Psoas muscle (tissue), 8 donors: ENCODE results near the gene PCLO. TPM values are rescaled to one million over a fixed set of nuclear protein-coding genes. Genes with fewer than 3 reads are reported as not detected.

Experiments used
- ATAC-seq, 4 donors: fragments of 200-7000 bp; cut with Tn5 transposase; one replicate each; pipeline ENCODE4 v1.9.1; 2020; ENCODE audit warnings: moderate library complexity in 3 of 4, mild to moderate bottlenecking in 2 of 4
- DNase-seq, 2 donors: peaks; one replicate each; pipeline ENCODE4 v3.0.0-alpha.2; 2020
- H3K27ac ChIP-seq: fragments of 200-600 bp; one replicate; pipeline ENCODE4 v1.8.0; 2022
- H3K27me3 ChIP-seq, 3 donors: fragments of 200-600 bp in 1 of 3; one replicate each; pipeline versions ENCODE4 v1.6.1 to v1.8.0; 2013 to 2022; ENCODE audit warnings: low read length in 2 of 3, mild to moderate bottlenecking in 2 of 3, moderate library complexity in 1 of 3; ENCODE audit not compliant: insufficient read depth in 3 of 3
- H3K36me3 ChIP-seq, 2 donors: fragments of 200-600 bp in 1 of 2; one replicate each; pipeline versions ENCODE4 v1.6.1 to v1.8.0; 2013 to 2022; ENCODE audit warnings: low read depth in 1 of 2, mild to moderate bottlenecking in 1 of 2, moderate library complexity in 1 of 2; ENCODE audit not compliant: insufficient read depth in 1 of 2
- H3K4me1 ChIP-seq: fragments of 200-600 bp; one replicate; pipeline ENCODE4 v1.8.0; 2022
- H3K4me3 ChIP-seq: fragments of 200-600 bp; one replicate; pipeline ENCODE4 v1.8.0; 2022; ENCODE audit warnings: mild to moderate bottlenecking
- H3K9me3 ChIP-seq: fragments of 200-600 bp; one replicate; pipeline ENCODE4 v1.8.0; 2022
- CTCF ChIP-seq: fragments of 200-600 bp; IDR thresholded peaks from one replicate; pipeline ENCODE4 v1.8.0; 2022; ENCODE audit warnings: antibody characterized with exemption
- WGBS, 3 donors: extraction: QIAGEN DNeasy Blood & Tissue Kit; methylation state at CpG; one replicate each; pipeline versions ENCODE4 v1.1.6 to v1.1.7; 2013; 5-methylcytosine and 5-hydroxymethylcytosine counted together
- intact Hi-C, 2 donors: fragments of 100-400 bp; cut with DNase I; formaldehyde crosslinking; loops; one replicate each; pipeline versions ENCODE4 v1.11.0 to v1.14.2; 2022
- polyA plus RNA-seq, 3 donors: library from polyadenylated mRNA; stranded (reverse); fragments of 200-250 nt; gene quantifications; one replicate each; pipeline ENCODE4 v1.2.3, GENCODE V29; 2013
- total RNA-seq, 4 donors: library from RNA; stranded (reverse); fragmentation: NEBNext Ultra II Directional in 2 of 4; extraction: Animal tissue kit (Norgen Biotek cat#: 25700) in 2 of 4; gene quantifications; one replicate each; pipeline versions ENCODE4 v1.2.1 to v1.2.4, GENCODE V29; 2021 to 2023
- donor health status: healthy with polysubstance abuse.
- donor health status: DM: no; HTN: no; CAD: no; lungs with moderate emphysema.
- donor health status: Bipolar disorder and iron deficiency.
- donor health status: healthy.
- donor health status: DM: yes; HTN: yes; CAD: no.
- donor health status: DM: no; HTN: no; CAD: no.
- donor health status: DM: no; HTN: no; CAD: no.
- donor health status: DM: yes; HTN: yes; CAD: no.

The PCLO gene
- total and polyA plus RNA-seq, 7 donors = 0.03 to 0.46 (median 0.08) TPM; not detected in 3

- no peak overlapping the region for H3K27ac ChIP-seq
- intact Hi-C loops = no loop called here
- WGBS, 3 donors = 97 to 100% (median 100%) methylated on average over 1 of the region's 1 CpG
- no peak for DNase-seq
- no peak for ATAC-seq
- no peak for TF ChIP-seq CTCF
- no peak overlapping the region for H3K4me3 ChIP-seq
- no peaks in the 10 kb centered on the region for H3K27me3 ChIP-seq
- H3K4me1 ChIP-seq = no peaks in the 10 kb centered on the region
- no peaks in the 10 kb centered on the region for H3K9me3 ChIP-seq
- no peaks in the 10 kb centered on the region for H3K36me3 ChIP-seq
Measured at GRCh38 chr7:83201355-83201754, 38.7 kb upstream of the PCLO start.

- intact Hi-C loops = no loop called here
- Histone ChIP-seq H3K27me3 (no peaks in the 10 kb centered on the region), H3K4me1 (no peaks in the 10 kb centered on the region), H3K9me3 (no peaks in the 10 kb centered on the region), H3K4me3 (no peak overlapping the region), H3K36me3 (no peaks in the 10 kb centered on the region), H3K27ac (no peak overlapping the region)
- ATAC-seq (no peak), DNase-seq (no peak)
- no peak for TF ChIP-seq CTCF
Measured at GRCh38 chr7:83190659-83191389, 28.1 kb upstream of the PCLO start.

- ATAC-seq (no peak), DNase-seq (no peak)
- intact Hi-C loops = no loop called here
- Histone ChIP-seq H3K9me3 (no peaks in the 10 kb centered on the region), H3K36me3 (no peaks in the 10 kb centered on the region), H3K27ac (no peak overlapping the region), H3K4me1 (no peaks in the 10 kb centered on the region), H3K4me3 (no peak overlapping the region), H3K27me3 (no peaks in the 10 kb centered on the region)
- no peak for TF ChIP-seq CTCF
- WGBS, 3 donors = 52 to 63% (median 54%) methylated on average over 1 of the region's 1 CpG
Measured at GRCh38 chr7:83178796-83179195, 16.1 kb upstream of the PCLO start.

- ATAC-seq (no peak), DNase-seq (no peak)
- Histone ChIP-seq H3K4me3 (no peak overlapping the region), H3K36me3 (no peaks in the 10 kb centered on the region), H3K9me3 (no peaks in the 10 kb centered on the region), H3K27ac (no peak overlapping the region), H3K27me3 (no peaks in the 10 kb centered on the region), H3K4me1 (no peaks in the 10 kb centered on the region)
- intact Hi-C loops = no loop called here
- TF ChIP-seq CTCF = no peak
- 62 to 71% (median 66%) methylated on average over 4 of the region's 4 CpGs for WGBS, 3 donors
Measured at GRCh38 chr7:83178066-83178465, 15.4 kb upstream of the PCLO start.

- H3K27ac ChIP-seq = no peak overlapping the region
- no peak for TF ChIP-seq CTCF
- no peaks in the 10 kb centered on the region for H3K27me3 ChIP-seq
- H3K4me3 ChIP-seq = no peak overlapping the region
- intact Hi-C loops = no loop called here
- ATAC-seq (no peak), DNase-seq (no peak)
- H3K4me1 ChIP-seq = no peaks in the 10 kb centered on the region
- no peaks in the 10 kb centered on the region for H3K9me3 ChIP-seq
- H3K36me3 ChIP-seq = no peaks in the 10 kb centered on the region
Measured at GRCh38 chr7:83173664-83174063, 11.0 kb upstream of the PCLO start.
